Small intestine (tissue), 7 donors: Measurements from ENCODE around the gene HPCAL1. TPM values are rescaled to one million over a fixed set of nuclear protein-coding genes. Genes with fewer than 3 reads are reported as not detected.
"Not testable (repeated sequence)": the region's sequence is repeated elsewhere in the genome, so short reads cannot be mapped to it uniquely, and the experiment has no call there.

Experiments used
- DNase-seq, 2 donors: peaks; one replicate each; pipeline versions ENCODE4 v3.0.0 to v3.0.0-alpha.2; 2013
- FAIRE-seq: peaks from 2 replicates; lab custom pipeline; 2012; peaks lifted over from hg19 to GRCh38; lab: Jason Lieb, UNC
- H3K27ac ChIP-seq, 3 donors: one replicate each; pipeline ENCODE4 v1.5.1; 2013; ENCODE audit warnings: low read length in 2 of 3, mild to moderate bottlenecking in 2 of 3, control low read depth in 1 of 3, inconsistent platforms in 1 of 3, low read depth in 1 of 3, moderate library complexity in 1 of 3
- H3K27me3 ChIP-seq, 3 donors: one replicate each; pipeline ENCODE4 v1.6.1; 2013; ENCODE audit warnings: low read length in 3 of 3, inconsistent platforms in 1 of 3; ENCODE audit not compliant: control insufficient read depth in 3 of 3, insufficient read depth in 3 of 3
- H3K36me3 ChIP-seq, 3 donors: one replicate each; pipeline ENCODE4 v1.6.1; 2013; ENCODE audit warnings: low read length in 3 of 3, inconsistent platforms in 1 of 3, low read depth in 1 of 3, mild to moderate bottlenecking in 1 of 3, moderate library complexity in 1 of 3; ENCODE audit not compliant: control insufficient read depth in 3 of 3, insufficient read depth in 2 of 3
- H3K4me1 ChIP-seq, 3 donors: one replicate each; pipeline ENCODE4 v1.6.1; 2013; ENCODE audit warnings: low read length in 2 of 3, inconsistent platforms in 1 of 3, low read depth in 1 of 3, mild to moderate bottlenecking in 1 of 3, moderate library complexity in 1 of 3; ENCODE audit not compliant: control insufficient read depth in 3 of 3, insufficient read depth in 2 of 3
- H3K4me3 ChIP-seq, 3 donors: one replicate each; pipeline ENCODE4 v1.5.1; 2013; ENCODE audit warnings: low read length in 3 of 3, control low read depth in 1 of 3, inconsistent platforms in 1 of 3, low read depth in 1 of 3, mild to moderate bottlenecking in 1 of 3, moderate library complexity in 1 of 3
- H3K9me3 ChIP-seq, 2 donors: one replicate each; pipeline ENCODE4 v1.6.1; 2013; ENCODE audit warnings: low read depth in 1 of 2, low read length in 1 of 2; ENCODE audit not compliant: control insufficient read depth in 2 of 2, insufficient read depth in 1 of 2
- WGBS, 3 donors: extraction: QIAGEN DNeasy Blood & Tissue Kit; methylation state at CpG; one replicate each; pipeline ENCODE4 v1.1.7; 2013; 5-methylcytosine and 5-hydroxymethylcytosine counted together
- polyA plus RNA-seq, 4 donors: library from polyadenylated mRNA; stranded (reverse) in 3 of 4; unstranded in 1 of 4; fragments of 200-250 nt in 3 of 4; fragments of 120-200 nt in 1 of 4; gene quantifications; one replicate each; pipeline versions ENCODE4 v1.2.1 to v1.2.3, GENCODE V29; 2013
- donor health status: healthy with polysubstance abuse.
- donor health status: control.
- donor health status: control.
- donor health status: Bipolar disorder and iron deficiency.
- donor health status: healthy.

The HPCAL1 gene
- polyA plus RNA-seq, 4 donors = 82.3 to 142 (median 94.2) TPM

- WGBS, 3 donors = 37 to 61% (median 44%) methylated on average over 3 of the region's 3 CpGs
- H3K27ac ChIP-seq = peak overlapping the region in 1 of 3 donors; percentile 56
- H3K4me3 ChIP-seq = no peak overlapping the region
- H3K27me3 ChIP-seq = no peaks in the 10 kb centered on the region
- FAIRE-seq = no peak
- H3K9me3 ChIP-seq = no peaks in the 10 kb centered on the region
- peaks cover 0 to 2% (median 0%) of the 10 kb centered on the region in 3 donors for H3K36me3 ChIP-seq
- DNase-seq = peak; percentile 66 to 76
- peaks cover 0 to 26% (median 0%) of the 10 kb centered on the region in 3 donors for H3K4me1 ChIP-seq
Measured at GRCh38 chr2:10452312-10452711, 149.6 kb downstream of the HPCAL1 start.

GRCh38 chr2:10452956-10453904 is 150.5 kb downstream of the HPCAL1 start:
- FAIRE-seq = no peak
- peaks cover 0 to 2% (median 0%) of the 10 kb centered on the region in 3 donors for H3K36me3 ChIP-seq
- peaks cover 0 to 28% (median 0%) of the 10 kb centered on the region in 3 donors for H3K4me1 ChIP-seq
- H3K27me3 ChIP-seq = no peaks in the 10 kb centered on the region
- H3K27ac ChIP-seq = no peak overlapping the region
- 79 to 81% (median 79%) methylated on average over 17 of the region's 17 CpGs for WGBS, 3 donors
- no peak for DNase-seq
- no peaks in the 10 kb centered on the region for H3K9me3 ChIP-seq
- no peak overlapping the region for H3K4me3 ChIP-seq

DNA sequence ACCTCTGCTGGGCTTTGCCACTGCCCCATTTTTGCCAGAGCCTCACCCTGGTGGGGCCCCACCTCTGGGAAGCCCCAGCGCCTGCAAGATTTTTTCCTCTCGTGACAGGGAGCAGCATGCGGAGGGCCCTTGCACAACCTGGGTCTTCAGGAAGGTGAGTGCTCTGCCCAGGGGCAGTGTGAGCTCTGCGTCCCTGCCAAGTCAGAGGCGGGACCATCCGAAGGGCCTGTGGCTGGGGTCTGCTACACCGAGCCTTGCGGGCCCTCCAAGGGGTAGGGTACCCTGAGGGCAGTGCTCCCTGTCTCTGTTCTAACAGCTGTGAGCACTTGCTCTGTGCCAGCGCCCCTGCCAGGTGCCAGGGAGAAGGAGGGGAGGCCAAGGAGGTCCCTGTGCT is 151.2 kb downstream of the HPCAL1 start:
- Histone ChIP-seq H3K27ac (no peak overlapping the region), H3K4me3 (no peak overlapping the region), H3K36me3 (peaks cover 0 to 2% (median 0%) of the 10 kb centered on the region in 3 donors), H3K4me1 (peaks cover 0 to 27% (median 0%) of the 10 kb centered on the region in 3 donors), H3K27me3 (no peaks in the 10 kb centered on the region), H3K9me3 (no peaks in the 10 kb centered on the region)
- DNase-seq = no peak
- WGBS, 3 donors = 93 to 94% (median 93%) methylated on average over 8 to 9 of the region's 9 CpGs
- no peak for FAIRE-seq

DNA sequence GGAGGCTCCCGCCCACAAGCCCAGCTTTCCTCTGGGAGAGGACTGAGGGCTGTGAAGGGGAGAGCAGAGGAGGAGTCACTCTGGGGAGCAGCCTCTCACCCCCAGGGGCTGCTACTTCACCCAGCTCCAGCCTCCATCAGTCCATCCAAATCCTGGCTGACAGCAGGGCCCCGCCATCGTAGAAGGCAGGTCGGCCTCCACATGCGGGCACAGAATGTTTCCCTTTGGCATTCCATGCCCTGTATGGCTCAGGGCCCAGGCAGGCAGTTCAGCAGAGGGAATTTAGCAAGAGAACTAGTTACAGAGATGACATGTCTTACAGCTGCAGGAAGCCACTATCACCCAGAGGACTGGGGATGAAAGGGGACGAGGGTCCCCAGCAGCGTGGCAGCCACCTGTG is 151.8 kb downstream of the HPCAL1 start:
- no peak overlapping the region for H3K4me3 ChIP-seq
- no peaks in the 10 kb centered on the region for H3K27me3 ChIP-seq
- WGBS, 3 donors = 77 to 90% (median 87%) methylated on average over 7 of the region's 7 CpGs
- no peak for FAIRE-seq
- H3K4me1 ChIP-seq = peaks cover 0 to 21% (median 0%) of the 10 kb centered on the region in 3 donors
- no peak overlapping the region for H3K27ac ChIP-seq
- DNase-seq = no peak
- H3K36me3 ChIP-seq = peaks cover 0 to 2% (median 0%) of the 10 kb centered on the region in 3 donors
- no peaks in the 10 kb centered on the region for H3K9me3 ChIP-seq

- H3K36me3 ChIP-seq, DNase-seq, H3K27me3 ChIP-seq, H3K9me3 ChIP-seq, H3K4me3 ChIP-seq, FAIRE-seq, H3K27ac ChIP-seq: not testable (repeated sequence)
- H3K4me1 ChIP-seq = peaks cover 0 to 10% (median 0%) of the 10 kb centered on the region in 3 donors
- 62 to 72% (median 64%) methylated on average over 3 of the region's 3 CpGs for WGBS, 3 donors
Measured at GRCh38 chr2:10457195-10457594, 154.5 kb downstream of the HPCAL1 start.

DNA sequence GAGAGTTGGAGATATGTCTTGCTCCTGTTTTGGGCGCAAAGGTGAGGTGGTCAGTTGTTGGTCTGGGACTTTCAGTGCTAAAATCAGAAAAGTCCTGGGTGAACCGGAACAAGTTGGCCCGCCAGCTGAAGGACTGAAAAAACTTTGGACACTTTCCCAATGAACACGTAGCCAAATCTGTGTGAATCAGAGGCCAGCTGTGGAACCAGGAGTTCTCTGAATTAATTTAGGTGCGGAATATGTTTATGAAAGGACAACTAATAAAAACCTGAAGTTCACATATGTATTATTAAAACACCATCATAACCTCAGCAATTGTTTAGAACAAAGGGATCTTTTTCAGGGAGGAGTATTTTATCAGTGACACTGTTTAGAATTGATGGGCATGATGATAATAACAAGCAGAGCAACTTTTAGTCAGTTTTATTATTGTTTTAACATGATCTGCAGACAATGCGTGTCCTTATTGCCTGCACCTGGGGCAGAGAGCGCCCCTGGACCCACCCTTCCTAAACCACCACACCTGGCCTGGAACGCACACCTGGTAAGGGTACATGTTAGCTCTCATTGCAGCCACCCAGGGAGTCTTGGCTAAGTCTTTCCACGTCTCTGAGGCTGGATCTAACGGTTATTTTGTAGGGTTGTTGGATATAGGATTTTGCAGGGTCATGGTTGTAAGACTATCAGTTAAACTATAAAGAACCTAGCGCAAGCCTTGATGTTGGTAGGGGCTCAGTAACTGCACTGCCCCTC is 155.3 kb downstream of the HPCAL1 start:
- FAIRE-seq = no peak
- no peaks in the 10 kb centered on the region for H3K9me3 ChIP-seq
- peak in 1 of 2 donors; percentile 35 for DNase-seq
- H3K27me3 ChIP-seq = no peaks in the 10 kb centered on the region
- H3K27ac ChIP-seq = no peak overlapping the region
- H3K4me3 ChIP-seq = no peak overlapping the region
- no peaks in the 10 kb centered on the region for H3K36me3 ChIP-seq
- peaks cover 0 to 8% (median 0%) of the 10 kb centered on the region in 3 donors for H3K4me1 ChIP-seq
- 12 to 52% (median 36%) methylated on average over 11 of the region's 11 CpGs for WGBS, 3 donors

DNA sequence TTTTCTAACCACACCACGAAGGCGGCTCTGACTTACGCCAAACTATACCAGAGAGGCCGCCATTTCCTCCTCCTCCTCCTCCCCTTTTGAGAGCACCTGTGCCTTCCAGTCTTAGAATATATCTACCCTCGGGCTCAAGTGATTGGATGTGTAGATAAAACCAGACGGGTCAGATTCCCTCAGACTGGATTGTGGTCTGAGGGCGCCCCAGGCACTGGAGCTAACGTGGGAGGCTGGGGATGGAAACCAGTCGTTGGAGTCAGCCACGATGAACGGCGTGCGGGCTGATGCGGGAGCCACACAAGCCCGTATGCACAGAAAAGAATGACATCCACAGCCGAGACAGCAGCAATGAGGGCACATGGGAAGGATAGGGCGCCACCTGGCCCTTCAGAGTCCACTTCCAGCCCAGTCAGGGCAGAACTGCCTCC is 157.7 kb downstream of the HPCAL1 start:
- Histone ChIP-seq H3K27ac (no peak overlapping the region), H3K4me1 (peaks cover 0 to 2% (median 0%) of the 10 kb centered on the region in 3 donors), H3K36me3 (no peaks in the 10 kb centered on the region), H3K27me3 (no peaks in the 10 kb centered on the region), H3K9me3 (no peaks in the 10 kb centered on the region), H3K4me3 (no peak overlapping the region)
- FAIRE-seq (no peak), DNase-seq (no peak)
- WGBS, 3 donors = 76 to 85% (median 80%) methylated on average over 17 of the region's 17 CpGs
